Fibroblast of villous mesenchyme (primary cell): ENCODE measurements around the gene DPYD. TPM values are rescaled to one million over a fixed set of nuclear protein-coding genes. Genes with fewer than 3 reads are reported as not detected.

Experiments
- DNase-seq: peaks from one replicate; pipeline ENCODE4 v3.0.0-alpha.2; 2010; ENCODE audit warnings: low read depth
- H3K4me3 ChIP-seq: 2 replicates; pipeline ENCODE4 v1.5.1; 2011; ENCODE audit warnings: low read depth, mild to moderate bottlenecking, low read length
- total RNA-seq: library from RNA; depleted of rRNA; stranded (reverse); fragments of >200 nt; gene quantifications from 2 replicates; pipeline ENCODE4 v1.2.3, GENCODE V29; 2012
- TF ChIP-seq, protein P1 (sequence below): IDR thresholded peaks from 2 replicates; pipeline ENCODE4 v1.5.1; 2012; ENCODE audit warnings: low read depth, mild to moderate bottlenecking, low read length; ENCODE audit not compliant: insufficient read depth

The DPYD gene
- total RNA-seq, 1 donor = 48.4 TPM

DNA sequence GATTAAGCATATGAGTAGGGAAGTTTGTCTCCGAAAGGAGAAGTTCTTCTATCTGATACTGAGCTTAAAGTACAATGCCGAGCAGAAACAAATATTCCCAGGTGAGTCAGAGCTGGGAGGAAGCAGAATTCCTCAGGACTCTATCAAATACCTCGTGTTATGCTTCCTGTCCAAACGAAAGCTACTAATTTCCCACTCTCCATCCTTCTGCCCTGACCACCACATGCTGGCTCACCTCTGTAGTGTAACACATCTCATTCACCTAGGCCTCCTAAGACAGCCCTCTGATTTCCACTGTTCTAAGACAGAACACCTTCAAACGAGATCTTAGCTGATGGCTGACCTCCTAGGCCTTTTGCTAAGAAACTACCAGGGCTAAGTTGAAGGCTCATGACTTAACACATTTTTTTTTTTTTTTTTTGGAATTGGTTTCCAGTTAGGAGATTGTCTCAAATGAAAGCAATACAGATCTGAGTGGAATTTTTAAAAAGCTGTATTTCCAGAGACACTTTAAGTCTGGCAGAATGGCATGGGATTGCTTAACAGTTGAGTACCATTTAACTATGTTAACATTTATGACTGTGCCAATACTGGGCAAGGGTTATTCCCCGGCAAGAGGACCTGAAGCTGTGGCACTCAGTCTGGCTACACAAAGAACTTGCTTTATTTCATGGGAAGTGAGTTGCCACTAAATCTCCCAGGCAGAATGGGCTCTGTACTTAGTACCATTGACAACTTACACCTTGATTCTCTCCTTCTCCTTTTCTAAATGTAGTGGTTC, 583.4 kb downstream of the DPYD start:
- TF ChIP-seq, protein P1, sequence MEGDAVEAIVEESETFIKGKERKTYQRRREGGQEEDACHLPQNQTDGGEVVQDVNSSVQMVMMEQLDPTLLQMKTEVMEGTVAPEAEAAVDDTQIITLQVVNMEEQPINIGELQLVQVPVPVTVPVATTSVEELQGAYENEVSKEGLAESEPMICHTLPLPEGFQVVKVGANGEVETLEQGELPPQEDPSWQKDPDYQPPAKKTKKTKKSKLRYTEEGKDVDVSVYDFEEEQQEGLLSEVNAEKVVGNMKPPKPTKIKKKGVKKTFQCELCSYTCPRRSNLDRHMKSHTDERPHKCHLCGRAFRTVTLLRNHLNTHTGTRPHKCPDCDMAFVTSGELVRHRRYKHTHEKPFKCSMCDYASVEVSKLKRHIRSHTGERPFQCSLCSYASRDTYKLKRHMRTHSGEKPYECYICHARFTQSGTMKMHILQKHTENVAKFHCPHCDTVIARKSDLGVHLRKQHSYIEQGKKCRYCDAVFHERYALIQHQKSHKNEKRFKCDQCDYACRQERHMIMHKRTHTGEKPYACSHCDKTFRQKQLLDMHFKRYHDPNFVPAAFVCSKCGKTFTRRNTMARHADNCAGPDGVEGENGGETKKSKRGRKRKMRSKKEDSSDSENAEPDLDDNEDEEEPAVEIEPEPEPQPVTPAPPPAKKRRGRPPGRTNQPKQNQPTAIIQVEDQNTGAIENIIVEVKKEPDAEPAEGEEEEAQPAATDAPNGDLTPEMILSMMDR = no peak
- no peak for DNase-seq
- H3K4me3 ChIP-seq = no peak overlapping the region

DNA sequence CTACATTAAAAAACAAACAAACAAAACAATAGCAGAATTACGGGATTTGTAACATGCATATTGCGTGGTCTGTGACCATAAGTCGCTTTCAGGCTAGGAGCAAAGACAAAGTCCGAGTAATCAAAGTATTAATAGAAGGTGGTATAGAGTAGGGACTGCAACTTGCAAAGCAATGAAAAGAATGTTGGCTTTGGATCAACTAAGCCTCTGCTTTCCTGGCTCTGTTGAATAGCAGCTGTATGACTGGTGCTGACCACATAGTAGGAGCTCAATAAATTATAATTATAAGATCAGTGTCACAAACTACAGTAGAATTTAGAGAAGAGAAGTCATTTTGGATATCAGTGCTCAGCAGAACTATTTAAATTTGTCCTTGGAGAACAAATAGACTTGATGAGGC, 586.4 kb downstream of the DPYD start:
- no peak overlapping the region for H3K4me3 ChIP-seq
- TF ChIP-seq, protein P1 = no peak
- peak; percentile 25 for DNase-seq

DNA sequence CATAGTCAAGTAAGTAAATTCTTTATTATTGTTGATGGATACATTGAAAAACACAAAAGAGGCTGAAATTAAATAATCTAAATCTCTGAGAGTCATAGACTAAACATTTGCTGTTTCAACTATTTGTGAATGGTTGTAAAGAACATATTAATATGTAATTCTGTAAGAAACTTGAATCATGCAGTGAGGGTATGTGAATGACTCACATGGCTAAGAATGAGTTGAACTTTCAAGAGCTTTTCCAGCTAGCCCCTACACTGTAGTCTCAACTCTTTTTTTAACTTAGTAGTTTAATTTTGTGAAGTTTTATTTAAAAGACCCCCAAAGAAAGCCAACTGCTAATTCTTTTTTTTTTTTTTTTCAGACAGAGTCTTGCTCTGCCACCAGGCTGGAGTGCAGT, 588.1 kb downstream of the DPYD start:
- no peak overlapping the region for H3K4me3 ChIP-seq
- TF ChIP-seq, protein P1 = no peak
- DNase-seq = peak; percentile 33

DNA sequence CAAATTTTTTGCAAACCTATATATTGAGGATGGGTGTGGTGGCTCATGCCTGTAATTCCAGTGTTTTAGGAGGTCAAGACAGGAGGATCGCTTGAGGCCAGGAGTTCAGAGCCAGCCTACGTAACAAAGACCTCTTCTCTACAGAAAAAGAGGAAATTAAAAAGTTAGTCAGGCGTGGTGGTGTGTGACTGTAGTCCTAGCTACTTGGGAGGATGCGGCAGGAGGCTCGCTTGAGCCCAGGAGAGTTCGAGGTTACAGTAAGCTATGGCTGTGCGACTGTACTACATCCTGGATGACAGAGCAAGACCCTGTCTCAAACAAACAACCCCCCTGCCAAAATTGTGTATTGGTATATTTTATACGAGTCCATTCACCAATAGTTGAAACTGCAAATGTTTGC, 589.7 kb downstream of the DPYD start:
- TF ChIP-seq, protein P1 = no peak
- no peak overlapping the region for H3K4me3 ChIP-seq
- no peak for DNase-seq

GRCh38 chr1:97314685-97315084, 606.1 kb downstream of the DPYD start:
- no peak overlapping the region for H3K4me3 ChIP-seq
- no peak for DNase-seq
- TF ChIP-seq, protein P1 = no peak

- DNase-seq = peak; percentile 27
- H3K4me3 ChIP-seq = no peak overlapping the region
- TF ChIP-seq, protein P1 = no peak
Observed at GRCh38 chr1:97308131-97308530, 612.7 kb downstream of the DPYD start.

GRCh38 chr1:97307568-97307967, 613.3 kb downstream of the DPYD start:
- H3K4me3 ChIP-seq = no peak overlapping the region
- TF ChIP-seq, protein P1 = no peak
- DNase-seq = no peak
